Measurements from ENCODE around the gene CITED1. TPM values are rescaled to one million over a fixed set of nuclear protein-coding genes. Genes with fewer than 3 reads are reported as not detected.
A peak's percentile ranks its signal among the peaks of the same experiment; 100 is the strongest.

Gene CITED1
- polyA plus RNA-seq, 1 donor from 2014 or later: not detected

GRCh38 chrX:72299891-72300630, 5.7 kb downstream of the CITED1 start:
- Mint-ChIP-seq H3K27me3 (peaks cover 51% of the 10 kb centered on the region), H3K4me1 (peaks cover 0 to 3% (median 0%) of the 10 kb centered on the region in 3 donors), H3K36me3 (peaks cover 3% of the 10 kb centered on the region), H3K4me3 (no peak overlapping the region), H3K9me3 (no peaks in the 10 kb centered on the region), H3K27ac (no peak overlapping the region)

- Mint-ChIP-seq H3K9me3 (no peaks in the 10 kb centered on the region), H3K27me3 (peaks cover 40% of the 10 kb centered on the region), H3K4me3 (no peak overlapping the region), H3K27ac (no peak overlapping the region), H3K4me1 (no peaks in the 10 kb centered on the region), H3K36me3 (peaks cover 3% of the 10 kb centered on the region)
Observed at GRCh38 chrX:72297953-72298730, 7.6 kb downstream of the CITED1 start.

DNA sequence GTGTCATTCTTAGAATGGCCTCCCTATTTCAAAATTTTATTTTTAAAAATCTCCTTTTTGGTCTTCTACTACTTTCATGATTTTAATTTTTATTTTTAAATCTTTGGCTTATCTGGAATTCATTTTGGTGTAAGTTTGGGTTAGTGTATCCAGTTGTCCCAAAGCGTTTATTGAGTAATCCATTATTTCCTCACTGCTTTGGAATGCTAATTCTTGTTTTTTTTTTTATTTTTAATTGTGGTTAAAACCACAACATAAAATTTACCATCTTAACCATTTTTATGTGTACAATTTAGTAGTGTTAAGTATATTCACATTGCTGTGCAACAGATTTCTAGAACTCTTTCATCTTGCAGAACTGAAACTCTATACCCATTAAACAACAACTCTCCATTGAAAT, 8.7 kb downstream of the CITED1 start:
- Mint-ChIP-seq H3K27me3 (peaks cover 40% of the 10 kb centered on the region), H3K27ac (no peak overlapping the region), H3K4me1 (no peaks in the 10 kb centered on the region), H3K36me3 (peaks cover 3% of the 10 kb centered on the region), H3K4me3 (no peak overlapping the region), H3K9me3 (no peaks in the 10 kb centered on the region)

- peaks cover 3% of the 10 kb centered on the region for H3K36me3 Mint-ChIP-seq
- H3K27me3 Mint-ChIP-seq: peaks cover 38% of the 10 kb centered on the region
- no peak overlapping the region for H3K27ac Mint-ChIP-seq
- no peaks in the 10 kb centered on the region for H3K4me1 Mint-ChIP-seq
- no peak overlapping the region for H3K4me3 Mint-ChIP-seq
- H3K9me3 Mint-ChIP-seq: no peaks in the 10 kb centered on the region
Observed at GRCh38 chrX:72295745-72296144, 10.0 kb downstream of the CITED1 start.

- Mint-ChIP-seq H3K4me1 (no peaks in the 10 kb centered on the region), H3K9me3 (peaks cover 0 to 4% (median 3%) of the 10 kb centered on the region in 3 donors), H3K4me3 (no peak overlapping the region), H3K27me3 (peaks cover 34% of the 10 kb centered on the region), H3K27ac (no peak overlapping the region), H3K36me3 (peaks cover under 1% of the 10 kb centered on the region)
Observed at GRCh38 chrX:72294497-72294896, 11.2 kb downstream of the CITED1 start.

DNA sequence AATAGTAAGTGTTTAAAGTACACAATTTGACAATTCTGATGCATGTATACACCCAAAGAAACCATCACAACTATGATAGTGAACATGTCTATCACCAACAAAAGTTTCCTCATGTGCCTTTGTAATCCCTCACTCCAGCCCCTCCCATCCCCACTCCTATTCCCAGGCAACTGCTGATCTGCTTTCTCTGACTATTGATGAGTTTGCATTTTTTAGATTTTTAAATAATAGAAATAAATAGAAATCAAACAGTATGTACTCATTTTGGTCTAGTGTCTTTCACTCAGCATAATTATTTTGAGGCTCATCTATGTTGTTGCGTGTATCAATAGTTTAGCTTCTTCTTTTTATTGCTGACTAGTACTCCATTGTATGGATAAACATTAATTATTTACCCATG, 23.4 kb downstream of the CITED1 start:
- Mint-ChIP-seq H3K4me1 (peaks cover under 1 to 3% (median under 1%) of the 10 kb centered on the region in 3 donors), H3K27ac (no peak overlapping the region), H3K4me3 (no peak overlapping the region), H3K9me3 (no peaks in the 10 kb centered on the region), H3K36me3 (no peaks in the 10 kb centered on the region), H3K27me3 (peaks cover 4% of the 10 kb centered on the region)

DNA sequence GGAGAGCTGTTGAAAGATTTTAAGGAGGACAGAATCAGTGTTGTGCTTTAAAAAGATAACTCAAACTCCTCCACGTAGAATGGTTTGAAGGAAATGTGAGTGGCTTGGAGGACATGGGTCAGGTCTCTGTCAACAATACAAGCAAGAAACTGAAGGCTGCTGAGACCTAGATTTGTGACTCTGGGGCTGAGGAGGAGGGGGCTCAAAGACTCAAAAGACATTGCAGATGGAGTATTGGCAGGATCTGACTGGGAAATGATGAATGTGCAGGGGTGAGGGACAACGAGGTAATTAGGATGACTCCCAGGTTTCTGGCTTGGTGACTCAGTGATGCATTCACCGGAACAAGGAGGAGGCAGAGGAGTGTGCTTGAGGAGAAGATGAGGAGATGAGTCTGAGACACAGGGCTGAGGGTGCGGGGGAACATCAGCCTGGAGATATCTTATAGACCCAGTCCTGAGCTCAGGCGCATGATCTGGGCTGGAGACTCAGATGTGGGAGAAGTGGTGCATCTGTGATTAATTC, 25.3 kb downstream of the CITED1 start:
- H3K4me3 Mint-ChIP-seq: no peak overlapping the region

GRCh38 chrX:72276478-72276953, 29.2 kb downstream of the CITED1 start:
- Mint-ChIP-seq H3K4me1 (peaks cover 27 to 30% (median 28%) of the 10 kb centered on the region in 3 donors), H3K27ac (peak overlapping the region; percentile 89 to 98 (median 97)), H3K9me3 (no peaks in the 10 kb centered on the region), H3K36me3 (no peaks in the 10 kb centered on the region), H3K4me3 (peak overlapping the region; percentile 92 to 99 (median 97)), H3K27me3 (peaks cover 1% of the 10 kb centered on the region)

More for the DNA sequence above, 25.3 kb downstream of the CITED1 start:
- H3K4me1 Mint-ChIP-seq: peaks cover 5 to 10% (median 8%) of the 10 kb centered on the region in 3 donors
- no peaks in the 10 kb centered on the region for H3K36me3 Mint-ChIP-seq
- H3K9me3 Mint-ChIP-seq: no peaks in the 10 kb centered on the region
- H3K27me3 Mint-ChIP-seq: peaks cover 1% of the 10 kb centered on the region
- no peak overlapping the region for H3K27ac Mint-ChIP-seq

GRCh38 chrX:72274526-72274925, 31.2 kb downstream of the CITED1 start:
- H3K36me3 Mint-ChIP-seq: no peaks in the 10 kb centered on the region
- peak overlapping the region; percentile 6 to 97 (median 29) for H3K27ac Mint-ChIP-seq
- H3K4me1 Mint-ChIP-seq: peaks cover 27 to 30% (median 28%) of the 10 kb centered on the region in 3 donors
- no peaks in the 10 kb centered on the region for H3K27me3 Mint-ChIP-seq
- H3K4me3 Mint-ChIP-seq: peak overlapping the region in 2 of 4 donors; percentile 56 to 96
- no peaks in the 10 kb centered on the region for H3K9me3 Mint-ChIP-seq

DNA sequence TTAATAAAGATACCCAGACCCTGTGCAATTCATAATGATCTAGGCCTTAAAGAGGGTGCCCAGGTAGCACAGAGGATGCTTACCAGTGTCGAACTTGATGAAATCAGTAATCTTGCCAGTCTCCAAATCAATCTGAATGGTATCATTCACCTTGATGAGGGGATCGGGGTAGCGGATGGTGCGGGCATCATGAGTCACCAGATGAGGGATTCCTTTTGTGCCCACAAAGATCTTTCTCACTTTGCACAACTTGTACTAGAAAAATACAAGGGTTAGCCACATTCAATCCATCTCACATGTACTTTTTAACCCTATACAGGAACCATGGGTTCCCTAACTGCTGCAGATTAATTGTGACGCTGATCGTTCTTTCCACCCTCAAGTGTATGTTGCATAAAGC, 32.0 kb downstream of the CITED1 start:
- Mint-ChIP-seq H3K9me3 (no peaks in the 10 kb centered on the region), H3K27ac (peak overlapping the region in 2 of 3 donors; percentile 29 to 45), H3K4me3 (peak overlapping the region in 2 of 4 donors; percentile 11 to 96), H3K27me3 (no peaks in the 10 kb centered on the region), H3K4me1 (peaks cover 27 to 30% (median 28%) of the 10 kb centered on the region in 3 donors), H3K36me3 (no peaks in the 10 kb centered on the region)

GRCh38 chrX:72272868-72273267, 32.8 kb downstream of the CITED1 start:
- Mint-ChIP-seq H3K4me1 (peaks cover 26 to 30% (median 30%) of the 10 kb centered on the region in 3 donors), H3K27ac (no peak overlapping the region), H3K36me3 (no peaks in the 10 kb centered on the region), H3K27me3 (no peaks in the 10 kb centered on the region), H3K9me3 (no peaks in the 10 kb centered on the region), H3K4me3 (no peak overlapping the region)

DNA sequence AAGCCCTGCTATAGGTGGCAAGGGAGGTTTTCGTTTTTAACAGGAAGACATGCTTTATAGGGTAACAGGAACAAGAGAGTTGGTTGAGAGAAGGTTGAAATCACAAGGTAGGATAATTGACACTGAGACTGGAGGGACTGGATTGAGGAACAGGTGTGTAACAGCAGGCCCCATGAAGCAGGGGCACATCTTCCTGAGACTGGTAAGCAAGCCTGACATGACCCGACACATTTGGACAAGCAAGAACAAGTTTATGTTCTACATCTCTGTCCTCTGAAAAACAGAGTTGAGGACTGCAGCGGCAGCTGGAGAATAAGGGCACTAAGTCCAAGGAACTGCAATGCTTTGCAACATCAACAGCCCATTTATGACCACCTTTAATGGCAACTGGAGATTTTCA, 33.9 kb downstream of the CITED1 start:
- H3K27ac Mint-ChIP-seq: peak overlapping the region in 1 of 3 donors; percentile 54
- no peaks in the 10 kb centered on the region for H3K36me3 Mint-ChIP-seq
- H3K9me3 Mint-ChIP-seq: no peaks in the 10 kb centered on the region
- peak overlapping the region in 2 of 4 donors; percentile 12 to 27 for H3K4me3 Mint-ChIP-seq
- H3K27me3 Mint-ChIP-seq: no peaks in the 10 kb centered on the region
- H3K4me1 Mint-ChIP-seq: peaks cover 26 to 29% (median 28%) of the 10 kb centered on the region in 3 donors

GRCh38 chrX:72271091-72271788, 34.5 kb downstream of the CITED1 start:
- Mint-ChIP-seq H3K4me3 (peak overlapping the region in 1 of 4 donors; percentile 27), H3K36me3 (peaks cover 2% of the 10 kb centered on the region), H3K4me1 (peaks cover 26 to 29% (median 28%) of the 10 kb centered on the region in 3 donors), H3K9me3 (no peaks in the 10 kb centered on the region), H3K27me3 (no peaks in the 10 kb centered on the region), H3K27ac (peak overlapping the region in 1 of 3 donors; percentile 7)

DNA sequence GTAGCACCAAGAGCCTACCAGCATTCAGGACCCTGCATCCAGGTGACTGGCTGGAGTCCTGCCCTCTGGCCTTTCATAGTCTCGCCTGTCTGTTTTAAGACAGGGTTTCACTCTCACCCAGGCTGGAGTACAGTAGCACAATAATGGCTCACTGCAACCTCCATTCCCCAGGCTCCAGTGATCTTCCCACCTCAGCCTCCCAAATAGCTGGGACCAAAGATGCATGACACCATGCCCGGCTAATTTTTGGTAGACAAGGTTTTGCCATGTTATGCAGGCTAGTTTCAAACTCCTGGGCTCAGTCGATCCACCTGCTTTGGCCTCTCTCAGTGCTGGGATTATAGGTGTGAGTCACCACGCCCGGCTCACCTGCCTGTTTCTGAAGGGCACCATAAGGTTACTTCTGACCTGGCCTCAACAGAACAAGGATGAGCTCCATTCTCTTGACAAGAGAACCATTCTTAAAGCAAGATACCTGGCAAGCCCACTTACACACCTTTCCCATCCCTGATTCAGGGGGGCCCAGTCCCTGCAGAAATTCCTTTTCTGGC, 35.3 kb downstream of the CITED1 start:
- no peak overlapping the region for H3K27ac Mint-ChIP-seq
- no peaks in the 10 kb centered on the region for H3K27me3 Mint-ChIP-seq
- peaks cover 2% of the 10 kb centered on the region for H3K36me3 Mint-ChIP-seq
- H3K4me1 Mint-ChIP-seq: peaks cover 20 to 29% (median 21%) of the 10 kb centered on the region in 3 donors
- no peaks in the 10 kb centered on the region for H3K9me3 Mint-ChIP-seq
- H3K4me3 Mint-ChIP-seq: no peak overlapping the region

All from IgD-negative memory B cell (primary cell).